Kidney (tissue), 14 donors: Measurements from ENCODE around the gene COL4A5. TPM values are rescaled to one million over a fixed set of nuclear protein-coding genes. Genes with fewer than 3 reads are reported as not detected.

Experiments
- DNase-seq, 5 donors: peaks; one replicate each; pipeline ENCODE4 v3.0.0-alpha.2; 2013 to 2020
- FAIRE-seq: peaks from 2 replicates; lab custom pipeline; 2012; peaks lifted over from hg19 to GRCh38; lab: Jason Lieb, UNC
- H3K27ac ChIP-seq, 2 donors: one replicate each; pipeline ENCODE4 v1.7.0; 2013; ENCODE audit warnings: low read depth in 2 of 2, low read length in 2 of 2, inconsistent platforms in 1 of 2
- H3K27me3 ChIP-seq: one replicate; pipeline ENCODE4 v1.7.1; 2013; ENCODE audit warnings: low read length, inconsistent platforms; ENCODE audit not compliant: control insufficient read depth, insufficient read depth
- H3K36me3 ChIP-seq, 3 donors: one replicate each; pipeline versions ENCODE4 v1.7.0 to v1.7.1; 2013; ENCODE audit warnings: low read length in 3 of 3, control low read depth in 1 of 3, inconsistent platforms in 1 of 3; ENCODE audit not compliant: insufficient read depth in 3 of 3, control insufficient read depth in 2 of 3
- H3K4me1 ChIP-seq, 3 donors: one replicate each; pipeline versions ENCODE4 v1.7.0 to v1.7.1; 2013; ENCODE audit warnings: low read length in 3 of 3, inconsistent platforms in 1 of 3, low read depth in 1 of 3; ENCODE audit not compliant: control insufficient read depth in 2 of 3, insufficient read depth in 2 of 3
- H3K4me3 ChIP-seq, 3 donors: one replicate each; pipeline versions ENCODE4 v1.7.0 to v1.8.1; 2013; ENCODE audit warnings: low read length in 3 of 3, control low read depth in 1 of 3, inconsistent platforms in 1 of 3
- H3K9ac ChIP-seq, 3 donors: one replicate each; pipeline versions ENCODE4 v1.7.0 to v1.7.1; 2013; ENCODE audit warnings: low read length in 3 of 3, control low read depth in 1 of 3, inconsistent platforms in 1 of 3
- H3K9me3 ChIP-seq, 3 donors: one replicate each; pipeline versions ENCODE4 v1.7.0 to v1.7.1; 2013; ENCODE audit warnings: low read length in 3 of 3, control low read depth in 1 of 3, inconsistent platforms in 1 of 3; ENCODE audit not compliant: control insufficient read depth in 2 of 3, insufficient read depth in 1 of 3
- intact Hi-C: fragments of 100-400 bp; cut with DNase I; formaldehyde crosslinking; loops from one replicate; pipeline ENCODE4 v1.11.1; 2022
- polyA plus RNA-seq: library from polyadenylated mRNA; stranded (reverse); fragments of 350-450 nt; fragmentation: Illumina TruSeq; extraction: RNeasy Lipid Tissue Mini Kit (QIAGEN cat#74804); gene quantifications from one replicate; pipeline ENCODE4 v1.2.3, GENCODE V29; 2014; ENCODE audit warnings: low read depth, low replicate concordance; ENCODE audit not compliant: insufficient read depth
- total RNA-seq: library from RNA; stranded (reverse); fragmentation: NEBNext Ultra II Directional; extraction: Animal tissue kit (Norgen Biotek cat#: 25700); gene quantifications from one replicate; pipeline ENCODE4 v1.2.1, GENCODE V29; 2021
- TF ChIP-seq, protein P1 (sequence below): IDR thresholded peaks from 3 replicates; pipeline ENCODE4 v1.5.1; 2012; ENCODE audit warnings: mild to moderate bottlenecking, moderate library complexity, borderline replicate concordance; ENCODE audit not compliant: insufficient read depth; ENCODE audit errors: extremely low read depth
- donor health status: control.
- donor health status: control.
- donor health status: control.
- donor health status: control.
- donor health status: control.
- donor health status: DM: yes; HTN: yes; CAD: no.
- donor health status: Normal renal cell carcinoma (clear cell type).

Gene COL4A5
- total and polyA plus RNA-seq, 2 donors from 2014 or later = 11.9 to 23.9 TPM

GRCh38 chrX:108701633-108702032, 262.0 kb downstream of the COL4A5 start:
- FAIRE-seq = no peak
- intact Hi-C loops = no loop called here
- no peaks in the 10 kb centered on the region for H3K9me3 ChIP-seq
- no peak overlapping the region for H3K9ac ChIP-seq
- no peaks in the 10 kb centered on the region for H3K27me3 ChIP-seq
- DNase-seq = no peak
- H3K4me1 ChIP-seq = no peaks in the 10 kb centered on the region
- no peak overlapping the region for H3K4me3 ChIP-seq
- no peaks in the 10 kb centered on the region for H3K36me3 ChIP-seq
- no peak overlapping the region for H3K27ac ChIP-seq
- TF ChIP-seq, protein P1, sequence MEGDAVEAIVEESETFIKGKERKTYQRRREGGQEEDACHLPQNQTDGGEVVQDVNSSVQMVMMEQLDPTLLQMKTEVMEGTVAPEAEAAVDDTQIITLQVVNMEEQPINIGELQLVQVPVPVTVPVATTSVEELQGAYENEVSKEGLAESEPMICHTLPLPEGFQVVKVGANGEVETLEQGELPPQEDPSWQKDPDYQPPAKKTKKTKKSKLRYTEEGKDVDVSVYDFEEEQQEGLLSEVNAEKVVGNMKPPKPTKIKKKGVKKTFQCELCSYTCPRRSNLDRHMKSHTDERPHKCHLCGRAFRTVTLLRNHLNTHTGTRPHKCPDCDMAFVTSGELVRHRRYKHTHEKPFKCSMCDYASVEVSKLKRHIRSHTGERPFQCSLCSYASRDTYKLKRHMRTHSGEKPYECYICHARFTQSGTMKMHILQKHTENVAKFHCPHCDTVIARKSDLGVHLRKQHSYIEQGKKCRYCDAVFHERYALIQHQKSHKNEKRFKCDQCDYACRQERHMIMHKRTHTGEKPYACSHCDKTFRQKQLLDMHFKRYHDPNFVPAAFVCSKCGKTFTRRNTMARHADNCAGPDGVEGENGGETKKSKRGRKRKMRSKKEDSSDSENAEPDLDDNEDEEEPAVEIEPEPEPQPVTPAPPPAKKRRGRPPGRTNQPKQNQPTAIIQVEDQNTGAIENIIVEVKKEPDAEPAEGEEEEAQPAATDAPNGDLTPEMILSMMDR = no peak

GRCh38 chrX:108702530-108702929, 262.9 kb downstream of the COL4A5 start:
- DNase-seq = no peak
- no peak overlapping the region for H3K27ac ChIP-seq
- no peak for FAIRE-seq
- no peak overlapping the region for H3K9ac ChIP-seq
- TF ChIP-seq, protein P1 = no peak
- H3K27me3 ChIP-seq = no peaks in the 10 kb centered on the region
- H3K9me3 ChIP-seq = no peaks in the 10 kb centered on the region
- intact Hi-C loops = no loop called here
- no peak overlapping the region for H3K4me3 ChIP-seq
- H3K4me1 ChIP-seq = no peaks in the 10 kb centered on the region
- no peaks in the 10 kb centered on the region for H3K36me3 ChIP-seq

GRCh38 chrX:108704839-108705238, 265.2 kb downstream of the COL4A5 start:
- FAIRE-seq (peak; percentile 3), DNase-seq (no peak)
- TF ChIP-seq, protein P1 = no peak
- intact Hi-C loops = no loop called here
- Histone ChIP-seq H3K27me3 (no peaks in the 10 kb centered on the region), H3K27ac (no peak overlapping the region), H3K9ac (no peak overlapping the region), H3K9me3 (no peaks in the 10 kb centered on the region), H3K4me1 (no peaks in the 10 kb centered on the region), H3K36me3 (no peaks in the 10 kb centered on the region), H3K4me3 (no peak overlapping the region)

- TF ChIP-seq, protein P1 = no peak
- Histone ChIP-seq H3K27ac (no peak overlapping the region), H3K9me3 (no peaks in the 10 kb centered on the region), H3K4me3 (no peak overlapping the region), H3K27me3 (no peaks in the 10 kb centered on the region), H3K9ac (no peak overlapping the region), H3K4me1 (no peaks in the 10 kb centered on the region), H3K36me3 (no peaks in the 10 kb centered on the region)
- no peak for FAIRE-seq
- no peak for DNase-seq
- intact Hi-C loops = no loop called here
Measured at GRCh38 chrX:108712886-108713285, 273.2 kb downstream of the COL4A5 start.
